Measurements from ENCODE around the gene HSDL2.
"Not testable (repeated sequence)": the region's sequence is repeated elsewhere in the genome, so short reads cannot be mapped to it uniquely, and the experiment has no call there.

Gene HSDL2

DNA sequence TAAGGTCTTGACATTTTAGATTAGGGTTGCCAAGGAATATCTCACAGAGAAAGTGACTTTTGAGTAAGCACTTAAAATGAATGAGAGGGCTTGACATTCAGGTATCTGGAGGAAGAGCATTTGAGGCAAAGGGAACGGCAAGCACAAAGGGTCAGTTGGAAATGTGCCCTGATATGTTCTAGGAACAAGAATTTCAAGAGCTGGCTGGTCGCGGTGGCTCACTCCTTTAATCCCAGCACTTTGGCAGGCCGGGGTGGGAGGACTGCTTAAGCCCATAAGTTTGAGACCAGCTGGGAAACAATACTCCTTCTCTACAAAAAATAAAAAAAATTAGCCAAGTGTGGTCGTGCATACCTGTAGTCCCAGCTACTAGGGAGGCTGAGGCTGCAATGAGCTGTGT lies 123.3 kb downstream of the HSDL2 start:
- no peak for DNase-seq

DNA sequence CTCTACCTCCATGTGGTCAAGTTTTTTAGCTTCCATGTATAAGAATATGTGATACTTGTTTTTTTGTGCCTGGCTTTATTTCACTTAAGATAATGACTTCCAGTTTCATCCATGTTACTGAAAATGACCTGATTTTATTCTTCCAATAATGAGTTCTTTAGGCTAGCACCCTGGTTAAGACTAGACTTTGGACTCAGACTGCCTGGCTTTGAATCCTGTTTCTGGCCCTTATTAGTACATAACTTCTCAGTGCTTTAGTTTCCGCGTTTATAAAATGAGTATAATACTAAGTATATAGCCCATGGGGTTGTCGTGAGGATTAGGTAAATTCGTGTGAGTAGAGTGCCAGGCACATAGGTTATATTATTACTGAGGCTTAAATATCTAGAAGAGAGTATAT lies 125.2 kb downstream of the HSDL2 start:
- DNase-seq: no peak

GRCh38 chr9:112505607-112506006 lies 125.7 kb downstream of the HSDL2 start:
- DNase-seq: no peak

DNA sequence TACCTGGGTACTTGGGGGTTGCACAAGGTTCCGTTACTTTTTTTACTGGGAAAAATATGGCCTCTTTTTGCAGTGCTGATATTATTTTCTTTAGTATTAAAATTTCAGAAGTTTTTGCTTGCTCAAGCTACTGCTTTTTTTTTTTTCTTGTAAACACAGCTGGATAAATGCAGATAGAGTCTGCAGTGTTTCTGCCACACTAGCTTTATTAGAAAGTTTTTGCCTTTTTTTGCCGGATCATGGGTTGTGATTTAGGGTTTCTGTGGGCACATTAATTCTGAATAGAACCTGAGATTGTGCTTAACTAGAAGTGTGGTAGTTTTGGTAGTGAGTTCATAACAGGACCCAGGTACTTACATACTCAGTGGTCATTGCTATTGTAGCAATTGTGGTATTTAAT lies 126.7 kb downstream of the HSDL2 start:
- no peak for DNase-seq

GRCh38 chr9:112507001-112507680 lies 127.2 kb downstream of the HSDL2 start:
- DNase-seq: no peak

GRCh38 chr9:112508377-112508776 lies 128.5 kb downstream of the HSDL2 start:
- DNase-seq: no peak

DNA sequence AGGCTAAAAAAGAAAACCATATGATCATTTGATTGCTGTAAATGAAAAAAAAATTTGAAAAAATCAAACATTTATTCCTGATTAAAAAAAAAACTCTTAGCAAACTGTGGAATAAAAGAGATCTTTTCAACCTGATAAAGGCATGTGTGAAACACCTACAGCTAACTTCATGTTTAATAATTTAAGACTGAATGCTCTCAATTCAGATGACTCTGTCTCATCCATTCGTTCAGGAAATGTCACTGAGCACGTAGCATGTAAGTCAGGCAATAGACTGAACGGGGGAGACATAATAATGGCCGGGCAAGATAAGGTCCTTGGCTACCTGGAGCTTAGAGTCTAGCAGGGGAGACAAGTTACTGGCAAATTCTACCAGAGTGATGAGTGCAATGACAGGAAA lies 132.5 kb downstream of the HSDL2 start:
- DNase-seq: not testable (repeated sequence)

DNA sequence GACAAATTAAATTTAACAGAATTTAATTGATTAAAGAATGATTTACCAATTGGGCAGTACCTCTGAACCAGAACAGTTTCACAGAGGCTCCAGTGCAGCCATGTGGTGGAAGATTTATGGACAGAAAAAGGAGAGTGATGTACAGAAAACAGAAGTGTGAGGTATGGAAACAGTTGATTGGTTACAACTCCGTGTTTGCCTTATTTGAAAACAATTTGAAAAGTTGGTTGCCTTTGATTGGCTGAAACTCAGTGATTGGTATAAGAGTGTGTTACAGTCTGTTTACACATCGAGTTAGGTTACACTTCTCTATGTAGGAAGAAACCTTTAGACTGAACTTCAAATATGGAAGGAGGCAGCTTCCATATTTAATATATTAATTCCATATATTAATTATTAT lies 136.9 kb downstream of the HSDL2 start:
- DNase-seq: no peak

- DNase-seq: no peak
These were observed 140.2 kb downstream of the HSDL2 start for GRCh38 chr9:112520069-112520468.

DNA sequence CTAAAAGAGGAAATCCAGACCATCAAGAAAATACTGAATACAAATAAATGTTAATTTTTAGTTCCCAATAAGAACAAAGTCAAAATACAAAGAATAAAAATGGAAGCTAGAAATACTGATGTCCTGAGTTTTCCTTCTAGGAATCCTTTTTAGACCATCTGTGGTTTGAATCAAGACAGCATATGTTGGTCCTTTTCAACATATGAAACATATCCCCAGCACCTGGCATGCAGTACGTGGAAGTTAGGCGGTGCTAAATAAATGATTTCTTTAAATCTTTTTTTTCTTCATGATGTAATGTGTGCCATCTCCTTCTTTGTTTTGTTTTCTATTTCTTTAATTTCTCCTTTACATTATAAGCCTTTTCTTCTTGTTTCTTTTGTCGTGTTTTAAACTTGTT lies 140.7 kb downstream of the HSDL2 start:
- no peak for DNase-seq

All from SHP77 (cell line).